Endothelial cell (in vitro differentiated cells): Measurements from ENCODE around the gene TLN1. TPM values are rescaled to one million over a fixed set of nuclear protein-coding genes. Genes with fewer than 3 reads are reported as not detected.

ENCODE experiments used
- DNase-seq: peaks from one replicate; pipeline ENCODE4 v3.0.0; 2021; ENCODE audit warnings: low spot score
- H3K27ac Mint-ChIP-seq: one replicate; pipeline ENCODE4 v1.8.0; 2021; ENCODE audit warnings: mixed read lengths, inconsistent platforms; ENCODE audit not compliant: unreplicated experiment
- H3K27me3 Mint-ChIP-seq: one replicate; pipeline ENCODE4 v1.8.0; 2021; ENCODE audit warnings: mild to moderate bottlenecking, moderate library complexity, mixed read lengths, inconsistent platforms; ENCODE audit not compliant: unreplicated experiment
- H3K36me3 Mint-ChIP-seq: one replicate; pipeline ENCODE4 v1.8.0; 2021; ENCODE audit warnings: mild to moderate bottlenecking, low read depth, mixed read lengths, inconsistent platforms; ENCODE audit not compliant: unreplicated experiment
- H3K4me1 Mint-ChIP-seq: one replicate; pipeline ENCODE4 v1.8.0; 2021; ENCODE audit warnings: mild to moderate bottlenecking, mixed read lengths, inconsistent platforms; ENCODE audit not compliant: unreplicated experiment
- H3K4me3 Mint-ChIP-seq: one replicate; pipeline ENCODE4 v1.8.0; 2021; ENCODE audit warnings: mild to moderate bottlenecking, mixed read lengths, inconsistent platforms; ENCODE audit not compliant: unreplicated experiment
- H3K9me3 Mint-ChIP-seq: one replicate; pipeline ENCODE4 v1.8.0; 2021; ENCODE audit warnings: mixed read lengths, inconsistent platforms; ENCODE audit not compliant: unreplicated experiment
- total RNA-seq: library from RNA; stranded (reverse); fragmentation: NEBNext Ultra II Directional; extraction: Animal tissue kit (Norgen Biotek cat#: 25700); gene quantifications from one replicate; pipeline ENCODE4 v1.2.1, GENCODE V29; 2021; ENCODE audit not compliant: unreplicated experiment
- TF ChIP-seq, protein P1 (sequence below): fragments of 200-600 bp; sonication (generic); IDR thresholded peaks from one replicate; pipeline ENCODE4 v1.5.0; 2021; ENCODE audit warnings: antibody characterized with exemption; ENCODE audit not compliant: unreplicated experiment

Gene TLN1
- total RNA-seq, 1 donor from 2014 or later, result 370 TPM

DNA sequence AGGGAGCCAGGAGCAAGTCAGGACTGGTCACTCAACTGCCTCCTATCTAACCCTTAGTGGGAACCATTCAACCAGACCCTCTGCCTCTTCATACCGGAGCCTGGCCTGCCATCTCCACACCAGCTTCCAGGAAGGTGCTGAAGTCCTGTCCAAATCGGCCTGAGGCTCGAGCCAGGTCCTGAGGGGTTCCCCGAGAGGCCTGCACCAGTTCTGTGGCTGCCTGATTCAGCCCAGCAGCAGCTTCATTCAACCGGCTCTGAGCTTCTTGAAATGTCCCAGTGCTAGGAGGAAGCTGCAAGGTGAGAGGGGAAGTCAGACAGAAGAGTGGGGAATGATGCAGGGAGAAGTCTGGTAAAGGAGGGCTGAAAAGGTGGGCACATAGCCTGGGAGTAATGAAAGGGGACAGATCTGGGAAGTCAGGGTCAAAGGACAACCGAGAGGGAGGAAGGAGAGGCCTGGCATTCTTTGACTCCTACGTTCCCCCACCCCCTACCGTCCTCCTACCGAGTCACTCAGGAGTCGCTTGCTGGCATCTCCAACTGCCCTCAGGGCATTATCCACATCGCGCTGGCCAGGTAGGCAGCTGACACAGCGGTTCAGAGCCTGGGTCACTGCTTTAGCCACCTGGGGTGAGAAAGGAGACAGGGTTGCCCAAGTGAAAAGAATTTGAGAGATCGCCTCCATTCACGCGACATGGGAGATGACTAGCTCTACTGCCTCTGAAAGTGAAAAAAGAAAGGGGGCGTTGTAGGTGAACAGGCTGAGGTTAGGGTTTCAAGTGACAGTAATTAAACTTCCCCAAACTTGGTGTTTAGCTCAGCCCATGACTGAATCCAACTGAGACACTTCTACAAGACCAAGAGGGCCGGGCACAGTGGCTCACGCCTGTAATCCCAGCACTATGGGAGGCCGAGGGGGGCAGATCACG lies 20.2 kb downstream of the TLN1 start:
- Mint-ChIP-seq H3K9me3 (no peaks in the 10 kb centered on the region), H3K36me3 (peaks cover 85% of the 10 kb centered on the region), H3K4me3 (peak overlapping the region; percentile 12), H3K27ac (no peak overlapping the region), H3K4me1 (no peaks in the 10 kb centered on the region), H3K27me3 (peaks cover 3% of the 10 kb centered on the region)
- TF ChIP-seq, protein P1, sequence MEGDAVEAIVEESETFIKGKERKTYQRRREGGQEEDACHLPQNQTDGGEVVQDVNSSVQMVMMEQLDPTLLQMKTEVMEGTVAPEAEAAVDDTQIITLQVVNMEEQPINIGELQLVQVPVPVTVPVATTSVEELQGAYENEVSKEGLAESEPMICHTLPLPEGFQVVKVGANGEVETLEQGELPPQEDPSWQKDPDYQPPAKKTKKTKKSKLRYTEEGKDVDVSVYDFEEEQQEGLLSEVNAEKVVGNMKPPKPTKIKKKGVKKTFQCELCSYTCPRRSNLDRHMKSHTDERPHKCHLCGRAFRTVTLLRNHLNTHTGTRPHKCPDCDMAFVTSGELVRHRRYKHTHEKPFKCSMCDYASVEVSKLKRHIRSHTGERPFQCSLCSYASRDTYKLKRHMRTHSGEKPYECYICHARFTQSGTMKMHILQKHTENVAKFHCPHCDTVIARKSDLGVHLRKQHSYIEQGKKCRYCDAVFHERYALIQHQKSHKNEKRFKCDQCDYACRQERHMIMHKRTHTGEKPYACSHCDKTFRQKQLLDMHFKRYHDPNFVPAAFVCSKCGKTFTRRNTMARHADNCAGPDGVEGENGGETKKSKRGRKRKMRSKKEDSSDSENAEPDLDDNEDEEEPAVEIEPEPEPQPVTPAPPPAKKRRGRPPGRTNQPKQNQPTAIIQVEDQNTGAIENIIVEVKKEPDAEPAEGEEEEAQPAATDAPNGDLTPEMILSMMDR, result no peak
- DNase-seq, result no peak

DNA sequence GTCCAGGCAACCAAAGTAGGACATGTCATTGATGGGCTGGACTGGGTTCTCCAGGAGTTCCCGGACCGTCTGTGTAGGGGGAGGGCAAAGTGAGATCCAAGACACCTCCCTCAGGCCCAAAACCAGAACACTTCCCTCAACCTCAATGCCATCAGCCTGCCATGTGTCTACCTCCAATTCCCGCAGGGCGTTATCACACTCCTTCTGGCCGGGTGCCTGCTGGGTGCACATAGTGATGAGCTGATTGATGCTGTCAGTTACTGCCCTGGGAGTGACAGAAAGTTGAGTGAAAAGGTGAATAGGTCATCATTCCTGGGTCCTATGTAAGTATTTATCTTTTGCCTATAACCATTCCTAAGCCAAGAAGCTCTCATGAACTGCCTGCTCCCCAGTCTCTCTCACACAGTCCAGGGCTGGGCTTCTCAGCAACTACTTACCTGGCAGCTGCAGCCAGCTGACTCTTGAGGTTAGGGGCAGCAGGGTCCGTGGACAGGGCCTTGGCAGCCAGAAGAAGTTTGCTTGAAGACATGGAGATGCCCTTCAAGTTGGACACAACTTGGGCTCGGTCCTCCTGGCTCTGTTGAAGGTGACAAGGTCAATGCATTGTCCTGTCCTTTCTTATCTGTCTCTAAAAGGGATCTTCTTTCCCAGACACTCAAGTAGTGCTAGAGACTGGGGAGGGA lies 21.0 kb downstream of the TLN1 start:
- no peak overlapping the region for H3K27ac Mint-ChIP-seq
- no peaks in the 10 kb centered on the region for H3K9me3 Mint-ChIP-seq
- no peaks in the 10 kb centered on the region for H3K4me1 Mint-ChIP-seq
- H3K27me3 Mint-ChIP-seq, result peaks cover 3% of the 10 kb centered on the region
- no peak for DNase-seq
- TF ChIP-seq, protein P1, result no peak
- H3K4me3 Mint-ChIP-seq, result peak overlapping the region; percentile 47
- peaks cover 85% of the 10 kb centered on the region for H3K36me3 Mint-ChIP-seq

DNA sequence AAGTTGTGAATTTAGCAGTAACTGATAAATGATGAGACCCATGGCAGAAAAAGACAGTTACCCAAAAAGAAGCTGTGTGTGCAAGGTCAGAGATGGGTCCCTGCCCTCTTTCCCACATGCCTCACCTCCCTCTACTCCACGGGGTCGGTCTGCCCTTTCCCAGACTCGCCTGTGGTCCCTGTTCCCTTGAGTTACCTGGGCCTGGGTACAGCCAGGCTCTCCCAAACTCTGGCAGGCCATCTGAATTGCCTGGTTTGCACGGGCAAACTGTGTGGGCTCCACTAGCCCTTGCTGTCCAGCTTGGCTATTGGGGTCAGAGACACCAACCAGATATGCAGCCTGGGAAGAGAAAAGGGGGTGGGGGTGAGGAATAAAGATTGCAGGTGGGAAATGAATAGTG lies 23.8 kb downstream of the TLN1 start:
- Mint-ChIP-seq H3K27ac (no peak overlapping the region), H3K4me1 (no peaks in the 10 kb centered on the region), H3K27me3 (peaks cover 5% of the 10 kb centered on the region), H3K36me3 (peaks cover 78% of the 10 kb centered on the region), H3K9me3 (no peaks in the 10 kb centered on the region), H3K4me3 (no peak overlapping the region)
- TF ChIP-seq, protein P1, result no peak
- DNase-seq, result no peak

DNA sequence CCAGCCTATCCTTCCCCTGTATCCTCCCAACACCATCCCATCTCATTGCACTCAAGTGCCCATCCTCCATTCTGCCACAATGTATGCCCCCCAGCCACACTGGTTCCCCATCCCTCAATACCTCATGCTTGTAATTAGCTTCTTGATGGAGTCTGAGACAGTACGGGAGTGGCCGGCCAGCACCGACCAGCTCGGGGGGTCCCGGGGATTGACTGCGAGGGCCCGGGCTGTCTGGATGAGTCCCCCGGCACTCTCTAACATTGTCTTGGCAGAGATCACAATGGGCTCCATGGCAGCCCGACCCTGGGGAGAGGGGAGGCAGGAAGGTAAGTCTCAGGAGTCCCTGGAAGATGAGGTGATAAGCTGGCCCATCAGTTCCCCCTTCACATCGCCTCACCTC lies 25.0 kb downstream of the TLN1 start:
- Mint-ChIP-seq H3K4me3 (peak overlapping the region; percentile 59), H3K27me3 (peaks cover 8% of the 10 kb centered on the region)

More for the DNA sequence above, 25.0 kb downstream of the TLN1 start:
- TF ChIP-seq, protein P1, result no peak
- Mint-ChIP-seq H3K4me1 (no peaks in the 10 kb centered on the region), H3K27ac (no peak overlapping the region), H3K36me3 (peaks cover 78% of the 10 kb centered on the region), H3K9me3 (no peaks in the 10 kb centered on the region)
- DNase-seq, result no peak
